ENCODE results near the gene CASP2. TPM values are rescaled to one million over a fixed set of nuclear protein-coding genes. Genes with fewer than 3 reads are reported as not detected.

The CASP2 gene
- total RNA-seq, 1 experiment from 2014 or later: 67.2 TPM

- no TSS peak for BruUV-seq (replicated peaks)
- H3K9me2 ChIP-seq (ENCODE audit: insufficient read depth): no peaks in the 10 kb centered on the region
- H3K79me2 ChIP-seq (ENCODE audit: low read depth): no peaks in the 10 kb centered on the region
- CTCF ChIA-PET: no interaction called here
- H3F3A ChIP-seq (ENCODE audit: insufficient read depth, low read depth): no peaks in the 10 kb centered on the region
- H3K4me2 ChIP-seq: no peak overlapping the region
- no peak overlapping the region for H3K27ac ChIP-seq
- no peaks in the 10 kb centered on the region for H4K20me1 ChIP-seq (ENCODE audit: insufficient read depth)
- no peak overlapping the region for H2AFZ ChIP-seq
- no peak overlapping the region for H3K4me3 ChIP-seq
- peaks cover 35% of the 10 kb centered on the region for H3K27me3 ChIP-seq (ENCODE audit: insufficient read depth, low read depth)
- intact Hi-C loops (cut with micrococcal nuclease; ENCODE audit: unreplicated experiment): no loop called here
- no peaks in the 10 kb centered on the region for H3K36me3 ChIP-seq (ENCODE audit: low read depth)
- no peaks in the 10 kb centered on the region for H3K9me3 ChIP-seq (ENCODE audit: insufficient read depth, low read depth)
- no peaks in the 10 kb centered on the region for H3K4me1 ChIP-seq (replicated peaks; ENCODE audit: insufficient read depth)
- TF ChIP-seq CTCF (conservative IDR thresholded peaks at IDR 0.05) (no peak), EZH2 (IDR thresholded peaks at IDR 0.05; ENCODE audit: low read depth) (no peak)
- POLR2A ChIA-PET (ENCODE audit: unreplicated experiment): no interaction called here
- no peak for DNase-seq
Observed at GRCh38 chr7:143354376-143354775, 66.2 kb downstream of the CASP2 start.

- no peaks in the 10 kb centered on the region for H3K9me2 ChIP-seq (ENCODE audit: insufficient read depth)
- H4K20me1 ChIP-seq (ENCODE audit: insufficient read depth): no peaks in the 10 kb centered on the region
- H3K4me2 ChIP-seq: no peak overlapping the region
- no peak for DNase-seq
- intact Hi-C loops (cut with micrococcal nuclease; ENCODE audit: unreplicated experiment): no loop called here
- no TSS peak for BruUV-seq (replicated peaks)
- ChIA-PET CTCF (no interaction called here), POLR2A (ENCODE audit: unreplicated experiment) (no interaction called here)
- H3K9me3 ChIP-seq (ENCODE audit: insufficient read depth, low read depth): no peaks in the 10 kb centered on the region
- no peaks in the 10 kb centered on the region for H3F3A ChIP-seq (ENCODE audit: insufficient read depth, low read depth)
- TF ChIP-seq EZH2 (IDR thresholded peaks at IDR 0.05; ENCODE audit: low read depth) (no peak), CTCF (conservative IDR thresholded peaks at IDR 0.05) (no peak)
- H3K27me3 ChIP-seq (ENCODE audit: insufficient read depth, low read depth): peaks cover 40% of the 10 kb centered on the region
- H3K79me2 ChIP-seq (ENCODE audit: low read depth): no peaks in the 10 kb centered on the region
- H3K4me1 ChIP-seq (replicated peaks; ENCODE audit: insufficient read depth): no peaks in the 10 kb centered on the region
- no peak overlapping the region for H3K27ac ChIP-seq
- no peak overlapping the region for H3K4me3 ChIP-seq
- no peak overlapping the region for H2AFZ ChIP-seq
- no peaks in the 10 kb centered on the region for H3K36me3 ChIP-seq (ENCODE audit: low read depth)
Observed at GRCh38 chr7:143354965-143355364, 66.8 kb downstream of the CASP2 start.

- no peak overlapping the region for H3K27ac ChIP-seq
- no peaks in the 10 kb centered on the region for H3K9me2 ChIP-seq (ENCODE audit: insufficient read depth)
- POLR2A ChIA-PET (ENCODE audit: unreplicated experiment): no interaction called here
- no peak overlapping the region for H3K4me3 ChIP-seq
- no peaks in the 10 kb centered on the region for H3K79me2 ChIP-seq (ENCODE audit: low read depth)
- H3K36me3 ChIP-seq (ENCODE audit: low read depth): no peaks in the 10 kb centered on the region
- DNase-seq: no peak
- intact Hi-C loops (cut with micrococcal nuclease; ENCODE audit: unreplicated experiment): no loop called here
- no peak overlapping the region for H3K4me2 ChIP-seq
- CTCF ChIA-PET: interaction anchor here (0.6 kb wide), 1 partner anchor 14 kb away, joined by 6 read pairs; no protein-coding TSS in a partner anchor
- TF ChIP-seq CTCF (conservative IDR thresholded peaks at IDR 0.05) (no peak), EZH2 (IDR thresholded peaks at IDR 0.05; ENCODE audit: low read depth) (no peak)
- no peaks in the 10 kb centered on the region for H4K20me1 ChIP-seq (ENCODE audit: insufficient read depth)
- no TSS peak for BruUV-seq (replicated peaks)
- no peak overlapping the region for H2AFZ ChIP-seq
- peaks cover 48% of the 10 kb centered on the region for H3K27me3 ChIP-seq (ENCODE audit: insufficient read depth, low read depth)
- H3K9me3 ChIP-seq (ENCODE audit: insufficient read depth, low read depth): no peaks in the 10 kb centered on the region
- no peaks in the 10 kb centered on the region for H3K4me1 ChIP-seq (replicated peaks; ENCODE audit: insufficient read depth)
- H3F3A ChIP-seq (ENCODE audit: insufficient read depth, low read depth): no peaks in the 10 kb centered on the region
Observed at GRCh38 chr7:143355450-143356385, 67.6 kb downstream of the CASP2 start.
